ENCODE results near the gene MRPL34.
A peak's percentile ranks its signal among the peaks of the same experiment; 100 is the strongest.

MRPL34 gene

DNA sequence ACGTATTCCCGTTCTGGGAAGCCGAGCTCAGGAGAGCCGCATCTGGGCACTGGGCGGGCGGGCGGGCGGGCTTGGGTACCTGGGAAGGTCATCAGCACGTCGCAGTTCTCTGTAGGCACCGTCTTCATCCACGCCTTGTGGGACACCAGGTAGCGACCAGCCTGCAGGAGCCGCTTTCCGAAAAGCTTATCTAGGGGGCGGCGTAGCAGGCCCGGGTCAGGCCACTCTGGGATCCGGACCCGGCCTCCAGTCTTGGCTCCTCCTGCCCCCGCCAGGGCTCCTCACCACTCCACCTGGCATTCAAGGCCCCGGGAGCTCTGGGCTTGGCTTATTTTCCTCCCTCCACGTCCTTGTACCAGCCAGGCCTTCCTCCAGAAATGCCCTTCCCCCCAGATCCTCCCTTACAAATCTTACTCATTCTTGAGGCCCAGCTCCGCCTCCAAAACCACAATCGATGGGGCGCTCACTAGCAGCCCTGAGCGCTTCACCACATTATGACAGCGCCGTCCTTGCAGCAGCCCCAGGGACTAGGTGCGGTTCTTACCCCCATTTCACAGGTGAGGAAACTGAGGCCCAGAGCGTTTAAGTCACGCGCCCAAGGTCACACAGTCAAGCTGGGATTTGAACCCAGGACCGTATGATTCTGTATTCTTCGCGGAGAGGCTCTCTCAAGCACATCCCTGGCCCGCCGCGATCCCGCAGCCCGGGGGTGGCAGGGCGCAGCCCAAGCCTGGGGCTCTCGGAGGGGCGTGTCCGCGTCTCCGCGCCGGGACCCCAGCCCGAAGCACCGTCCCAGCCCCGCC, 28.1 kb downstream of the MRPL34 start:
- TF ChIP-seq POLR2AphosphoS5 (IDR thresholded peaks at IDR 0.05; ENCODE audit: low read depth, low read length) (no peak), FOXP2 (optimal IDR thresholded peaks at IDR 0.05; ENCODE audit: borderline replicate concordance, extremely low read depth, extremely low read length, insufficient read depth) (no peak), SIN3A (IDR thresholded peaks at IDR 0.05; ENCODE audit: borderline replicate concordance, insufficient read depth, low read length) (no peak), TAF1 (IDR thresholded peaks at IDR 0.05; ENCODE audit: borderline replicate concordance, insufficient read depth, low read length) (no peak)
- TF ChIP-seq, protein P1, sequence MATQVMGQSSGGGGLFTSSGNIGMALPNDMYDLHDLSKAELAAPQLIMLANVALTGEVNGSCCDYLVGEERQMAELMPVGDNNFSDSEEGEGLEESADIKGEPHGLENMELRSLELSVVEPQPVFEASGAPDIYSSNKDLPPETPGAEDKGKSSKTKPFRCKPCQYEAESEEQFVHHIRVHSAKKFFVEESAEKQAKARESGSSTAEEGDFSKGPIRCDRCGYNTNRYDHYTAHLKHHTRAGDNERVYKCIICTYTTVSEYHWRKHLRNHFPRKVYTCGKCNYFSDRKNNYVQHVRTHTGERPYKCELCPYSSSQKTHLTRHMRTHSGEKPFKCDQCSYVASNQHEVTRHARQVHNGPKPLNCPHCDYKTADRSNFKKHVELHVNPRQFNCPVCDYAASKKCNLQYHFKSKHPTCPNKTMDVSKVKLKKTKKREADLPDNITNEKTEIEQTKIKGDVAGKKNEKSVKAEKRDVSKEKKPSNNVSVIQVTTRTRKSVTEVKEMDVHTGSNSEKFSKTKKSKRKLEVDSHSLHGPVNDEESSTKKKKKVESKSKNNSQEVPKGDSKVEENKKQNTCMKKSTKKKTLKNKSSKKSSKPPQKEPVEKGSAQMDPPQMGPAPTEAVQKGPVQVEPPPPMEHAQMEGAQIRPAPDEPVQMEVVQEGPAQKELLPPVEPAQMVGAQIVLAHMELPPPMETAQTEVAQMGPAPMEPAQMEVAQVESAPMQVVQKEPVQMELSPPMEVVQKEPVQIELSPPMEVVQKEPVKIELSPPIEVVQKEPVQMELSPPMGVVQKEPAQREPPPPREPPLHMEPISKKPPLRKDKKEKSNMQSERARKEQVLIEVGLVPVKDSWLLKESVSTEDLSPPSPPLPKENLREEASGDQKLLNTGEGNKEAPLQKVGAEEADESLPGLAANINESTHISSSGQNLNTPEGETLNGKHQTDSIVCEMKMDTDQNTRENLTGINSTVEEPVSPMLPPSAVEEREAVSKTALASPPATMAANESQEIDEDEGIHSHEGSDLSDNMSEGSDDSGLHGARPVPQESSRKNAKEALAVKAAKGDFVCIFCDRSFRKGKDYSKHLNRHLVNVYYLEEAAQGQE (IDR thresholded peaks at IDR 0.05; ENCODE audit: insufficient read depth in 1 of 2, low read depth in 2 of 2, low read length in 2 of 2) = no peak

DNA sequence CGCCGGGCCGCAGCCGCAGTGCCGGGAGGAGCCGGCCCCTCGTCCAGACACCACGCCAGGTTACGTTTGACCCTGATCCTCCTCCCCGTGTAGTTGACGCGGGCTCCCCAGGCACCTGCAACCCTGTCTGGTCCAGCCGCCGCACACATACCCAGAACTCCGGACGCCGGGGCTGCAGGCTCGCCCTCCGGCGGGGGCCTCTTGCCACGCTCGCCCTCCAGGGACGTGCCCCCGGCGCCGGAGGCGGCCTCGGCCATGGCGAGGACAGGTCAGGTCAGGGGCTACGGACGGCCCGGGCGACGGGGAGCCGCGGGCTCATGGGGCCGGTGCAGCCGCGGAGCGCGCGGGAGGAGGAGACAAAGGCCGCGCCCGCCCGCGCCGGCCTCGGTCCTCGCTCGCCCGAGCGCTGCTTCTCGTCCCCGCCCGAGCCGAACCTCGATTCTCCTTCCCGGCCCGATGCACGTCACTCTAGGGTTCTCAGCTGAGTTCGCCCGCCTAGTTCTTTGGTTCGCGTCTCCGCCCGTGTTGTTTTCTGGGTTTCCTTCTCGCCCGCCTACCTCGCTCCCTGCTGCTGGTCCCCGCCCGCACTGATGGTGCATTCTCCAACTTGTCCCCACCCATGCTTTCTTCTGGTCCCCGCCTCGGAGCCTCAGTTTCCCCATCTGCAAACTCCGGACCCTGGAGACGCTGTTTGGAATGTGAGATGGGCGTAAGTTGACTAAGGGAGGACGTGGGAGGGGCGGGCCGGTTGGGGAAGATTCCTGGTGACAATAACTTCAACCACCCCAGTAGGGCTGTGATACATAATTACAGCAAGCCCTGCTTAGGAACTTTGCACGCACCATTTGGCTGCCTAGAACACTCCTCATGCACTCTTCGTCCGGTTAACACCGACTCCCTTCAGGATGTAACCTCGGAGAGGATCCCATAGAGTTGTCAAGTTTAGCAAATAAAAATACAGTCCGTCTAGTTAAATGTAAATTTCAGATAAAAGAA, 29.0 kb downstream of the MRPL34 start, which contains the start of gene ANO8:
ANO8 (minus strand) TSS at position 442 of the 996 bp plus-strand sequence; CDS start at position 257, 185 bp downstream.
- peak; percentile 87; the same call in 1 of the 2 replicates for TF ChIP-seq SIN3A (IDR thresholded peaks at IDR 0.05; ENCODE audit: borderline replicate concordance, insufficient read depth, low read length)
- TF ChIP-seq, protein P1 (IDR thresholded peaks at IDR 0.05; ENCODE audit: insufficient read depth in 1 of 2, low read depth in 2 of 2, low read length in 2 of 2) = peak in 1 of 2 experiments; percentile 59; a peak in 1 of 4 replicates
- TF ChIP-seq TAF1 (IDR thresholded peaks at IDR 0.05; ENCODE audit: borderline replicate concordance, insufficient read depth, low read length) = no peak
- no peak for TF ChIP-seq POLR2AphosphoS5 (IDR thresholded peaks at IDR 0.05; ENCODE audit: low read depth, low read length)
- peak; percentile 91 for TF ChIP-seq FOXP2 (optimal IDR thresholded peaks at IDR 0.05; ENCODE audit: borderline replicate concordance, extremely low read depth, extremely low read length, insufficient read depth)

DNA sequence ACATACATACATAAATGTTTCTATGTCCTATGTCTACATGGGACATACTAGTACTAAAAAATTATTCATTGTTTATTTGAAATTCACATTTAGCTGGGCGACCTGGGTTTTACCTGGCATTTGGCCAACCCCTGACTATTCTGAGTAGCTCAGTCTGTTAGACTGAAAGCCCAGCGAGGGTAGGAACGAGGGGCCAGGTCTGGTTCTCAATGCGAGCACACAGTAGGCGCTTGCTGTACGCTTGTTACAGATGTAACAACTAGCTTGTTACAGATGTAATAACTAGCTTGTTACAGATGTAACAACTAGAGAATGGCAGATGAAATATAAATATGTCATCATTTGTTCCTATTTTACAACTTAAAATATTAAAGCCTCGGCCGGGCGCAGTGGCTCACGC, 29.9 kb downstream of the MRPL34 start:
- TF ChIP-seq SIN3A (IDR thresholded peaks at IDR 0.05; ENCODE audit: borderline replicate concordance, insufficient read depth, low read length) (no peak), FOXP2 (optimal IDR thresholded peaks at IDR 0.05; ENCODE audit: borderline replicate concordance, extremely low read depth, extremely low read length, insufficient read depth) (no peak), TAF1 (IDR thresholded peaks at IDR 0.05; ENCODE audit: borderline replicate concordance, insufficient read depth, low read length) (no peak), POLR2AphosphoS5 (IDR thresholded peaks at IDR 0.05; ENCODE audit: low read depth, low read length) (no peak)
- TF ChIP-seq, protein P1 (IDR thresholded peaks at IDR 0.05; ENCODE audit: insufficient read depth in 1 of 2, low read depth in 2 of 2, low read length in 2 of 2) = no peak

DNA sequence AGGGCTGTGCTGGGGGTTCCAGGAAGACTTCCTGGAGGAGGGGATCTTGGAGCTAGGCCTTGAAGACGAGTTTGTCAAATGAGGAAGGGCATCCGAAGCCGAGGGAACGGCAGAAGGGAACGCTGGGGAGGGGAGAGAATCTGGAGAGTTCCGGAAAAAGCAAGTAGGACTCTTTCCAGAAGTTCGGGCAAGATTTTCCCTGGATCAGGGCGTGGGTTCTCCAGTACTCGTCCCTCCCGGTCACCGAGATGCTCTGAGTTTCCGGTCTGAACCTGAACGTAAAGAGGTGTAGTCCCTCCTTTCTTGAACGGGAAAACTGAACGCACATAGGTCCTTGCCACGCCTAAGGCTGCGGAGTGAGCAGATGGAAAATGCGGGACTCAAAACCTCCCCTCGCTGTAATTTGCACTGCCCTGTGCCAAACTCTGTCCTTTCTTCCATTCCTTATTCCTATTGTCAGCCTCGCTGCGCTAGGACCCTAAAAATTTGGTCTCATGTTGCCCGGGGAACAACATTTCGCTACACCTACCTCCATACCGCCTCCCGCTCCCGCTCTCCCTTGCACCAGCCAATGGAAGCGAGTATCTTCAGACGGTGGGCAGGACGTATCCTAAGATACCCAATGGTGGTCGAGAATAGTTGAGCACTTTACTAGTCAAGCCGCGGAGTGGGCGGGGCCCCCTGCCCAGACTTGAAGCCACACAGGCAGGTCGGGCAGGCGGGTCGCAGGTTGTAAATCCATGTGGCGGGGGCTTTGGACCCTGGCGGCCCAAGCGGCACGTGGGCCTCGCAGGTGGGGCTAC, 31.4 kb downstream of the MRPL34 start, which contains the start of gene GTPBP3:
GTPBP3 (plus strand) TSS at position 682 of the 803 bp plus-strand sequence; CDS start at position 741, 59 bp downstream.
- TF ChIP-seq, protein P1 (IDR thresholded peaks at IDR 0.05; ENCODE audit: insufficient read depth in 1 of 2, low read depth in 2 of 2, low read length in 2 of 2) = no peak
- TF ChIP-seq POLR2AphosphoS5 (IDR thresholded peaks at IDR 0.05; ENCODE audit: low read depth, low read length) (peak; percentile 79), TAF1 (IDR thresholded peaks at IDR 0.05; ENCODE audit: borderline replicate concordance, insufficient read depth, low read length) (peak; percentile 87; the same call in 1 of the 2 replicates)

Measured in PFSK-1 (cell line).